Tibial artery (tissue), 4 donors: ENCODE results near the gene NPC1.
"Not testable (repeated sequence)": the region's sequence is repeated elsewhere in the genome, so short reads cannot be mapped to it uniquely, and the experiment has no call there.

Experiments
- DNase-seq, 2 donors: peaks; one replicate each; pipeline ENCODE4 v3.0.0-alpha.2; 2019
- H3K27ac ChIP-seq, 2 donors: fragments of 200-600 bp; sonication (generic) in 1 of 2; 1 replicate in 1 of 2; 2 replicates in 1 of 2; pipeline ENCODE4 v1.5.1; 2018 to 2019; ENCODE audit warnings: mild to moderate bottlenecking in 1 of 2
- H3K27me3 ChIP-seq, 2 donors: fragments of 200-600 bp; sonication (generic) in 1 of 2; one replicate each; pipeline versions ENCODE4 v1.5.1 to v1.6.0; 2016 to 2019
- H3K36me3 ChIP-seq, 3 donors: fragments of 200-600 bp; sonication (generic) in 2 of 3; one replicate each; pipeline ENCODE4 v1.5.1; 2016 to 2019; ENCODE audit warnings: mild to moderate bottlenecking in 2 of 3
- H3K4me1 ChIP-seq, 4 donors: fragments of 200-600 bp; sonication (generic) in 2 of 4; 1 replicate in 3 of 4; 2 replicates in 1 of 4; pipeline ENCODE4 v1.5.1; 2016 to 2019
- H3K4me3 ChIP-seq, 2 donors: fragments of 200-600 bp; sonication (generic) in 1 of 2; 1 replicate in 1 of 2; 2 replicates in 1 of 2; pipeline ENCODE4 v1.5.1; 2018 to 2019; ENCODE audit warnings: mild to moderate bottlenecking in 2 of 2
- H3K9me3 ChIP-seq, 3 donors: fragments of 200-600 bp; sonication (generic) in 1 of 3; one replicate each; pipeline ENCODE4 v1.5.1; 2016 to 2019
- CTCF ChIP-seq, 2 experiments: fragments of 200-600 bp in 1 of 2; fragments of 450-650 bp in 1 of 2; IDR thresholded peaks; one replicate each; pipeline ENCODE4 v1.5.1; 2017 to 2019; ENCODE audit warnings: antibody characterized with exemption in 2 of 2, mild to moderate bottlenecking in 1 of 2, moderate library complexity in 1 of 2
- intact Hi-C: fragments of 100-400 bp; cut with DNase I; formaldehyde crosslinking; loops from one replicate; pipeline ENCODE4 v1.15.0; 2023; ENCODE audit warnings: low total_unique reads

The NPC1 gene

GRCh38 chr18:23493654-23494053 is 92.7 kb downstream of the NPC1 start:
- no peak overlapping the region for H3K27ac ChIP-seq
- H3K9me3 ChIP-seq = no peaks in the 10 kb centered on the region
- no peak for DNase-seq
- no peak for TF ChIP-seq CTCF (IDR thresholded peaks at IDR 0.05)
- intact Hi-C loops = no loop called here
- H3K27me3 ChIP-seq = no peaks in the 10 kb centered on the region
- peaks cover 0 to 17% (median 2%) of the 10 kb centered on the region in 4 donors for H3K4me1 ChIP-seq
- no peak overlapping the region for H3K4me3 ChIP-seq
- no peaks in the 10 kb centered on the region for H3K36me3 ChIP-seq

GRCh38 chr18:23489586-23489985 is 96.7 kb downstream of the NPC1 start:
- H3K36me3 ChIP-seq, H3K9me3 ChIP-seq, intact Hi-C loops, H3K4me3 ChIP-seq, H3K27me3 ChIP-seq: not testable (repeated sequence)
- H3K4me1 ChIP-seq = peaks cover 0 to 37% (median 8%) of the 10 kb centered on the region in 4 donors
- peak in 1 of 2 donors; percentile 84 for DNase-seq
- peak overlapping the region in 1 of 2 donors; percentile 82 for H3K27ac ChIP-seq

GRCh38 chr18:23487738-23488570 is 98.4 kb downstream of the NPC1 start:
- Histone ChIP-seq H3K27ac (peak overlapping the region; percentile 82 to 84), H3K9me3 (no peaks in the 10 kb centered on the region), H3K4me3 (peak overlapping the region; percentile 26 to 33), H3K27me3 (no peaks in the 10 kb centered on the region), H3K36me3 (no peaks in the 10 kb centered on the region), H3K4me1 (peaks cover 0 to 42% (median 8%) of the 10 kb centered on the region in 4 donors)
- peak in 1 of 2 donors; percentile 74 for DNase-seq
- intact Hi-C loops = no loop called here
- TF ChIP-seq CTCF (IDR thresholded peaks at IDR 0.05) = no peak

GRCh38 chr18:23485386-23485785 is 100.9 kb downstream of the NPC1 start:
- no peak for TF ChIP-seq CTCF (IDR thresholded peaks at IDR 0.05)
- no peak for DNase-seq
- no peak overlapping the region for H3K27ac ChIP-seq

GRCh38 chr18:23484561-23485182 is 101.6 kb downstream of the NPC1 start:
- Histone ChIP-seq H3K4me1 (peaks cover 0 to 36% (median 8%) of the 10 kb centered on the region in 4 donors), H3K36me3 (peaks cover 22 to 29% (median 26%) of the 10 kb centered on the region in 3 donors), H3K27ac (peak overlapping the region in 1 of 2 donors; percentile 16), H3K9me3 (no peaks in the 10 kb centered on the region), H3K4me3 (no peak overlapping the region), H3K27me3 (no peaks in the 10 kb centered on the region)
- no peak for DNase-seq
- intact Hi-C loops = no loop called here
- TF ChIP-seq CTCF (IDR thresholded peaks at IDR 0.05) = no peak

More at GRCh38 chr18:23485386-23485785, 100.9 kb downstream of the NPC1 start:
- H3K36me3 ChIP-seq = peaks cover 14 to 22% (median 19%) of the 10 kb centered on the region in 3 donors
- H3K4me3 ChIP-seq = no peak overlapping the region
- no peaks in the 10 kb centered on the region for H3K27me3 ChIP-seq
- H3K9me3 ChIP-seq = no peaks in the 10 kb centered on the region
- intact Hi-C loops = no loop called here
- H3K4me1 ChIP-seq = peaks cover 0 to 42% (median 8%) of the 10 kb centered on the region in 4 donors
